ENCODE data around the gene TNRC6B.

DNA sequence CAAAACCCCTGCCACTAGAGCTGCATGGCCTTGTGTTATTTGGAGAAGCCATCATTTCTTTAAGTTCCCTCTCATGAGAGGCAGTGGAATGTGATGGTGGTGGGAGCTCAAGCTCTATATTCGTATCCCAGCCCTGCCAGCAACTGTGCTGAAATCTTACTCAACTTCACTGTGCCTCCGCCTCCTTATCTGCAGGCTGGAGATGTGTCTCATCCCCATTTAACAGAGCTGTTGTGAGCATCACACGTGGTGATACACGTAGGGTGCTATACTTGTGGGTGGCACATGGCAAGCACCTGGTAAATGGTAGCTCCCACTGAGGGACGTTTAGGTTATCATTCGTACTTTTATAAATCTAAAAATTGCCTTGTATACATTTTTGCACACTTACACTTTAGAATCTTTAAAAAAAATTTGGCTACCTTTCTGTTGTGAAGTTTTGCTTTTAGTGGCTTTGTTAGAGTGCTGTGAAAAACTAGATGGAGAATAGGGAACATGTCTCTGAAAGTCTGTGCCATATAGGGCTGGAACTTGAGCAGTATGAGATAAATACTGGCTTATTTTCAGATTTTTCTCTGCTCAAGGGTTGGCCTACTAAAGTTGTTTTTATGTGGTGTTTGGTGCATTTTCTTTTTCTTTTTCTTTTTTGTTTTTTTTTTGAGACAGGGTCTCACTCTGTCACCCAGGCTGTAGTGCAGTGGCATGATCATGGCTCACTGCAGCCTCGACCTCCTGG, 23.2 kb downstream of the TNRC6B start:
- TF ChIP-seq, protein P1, sequence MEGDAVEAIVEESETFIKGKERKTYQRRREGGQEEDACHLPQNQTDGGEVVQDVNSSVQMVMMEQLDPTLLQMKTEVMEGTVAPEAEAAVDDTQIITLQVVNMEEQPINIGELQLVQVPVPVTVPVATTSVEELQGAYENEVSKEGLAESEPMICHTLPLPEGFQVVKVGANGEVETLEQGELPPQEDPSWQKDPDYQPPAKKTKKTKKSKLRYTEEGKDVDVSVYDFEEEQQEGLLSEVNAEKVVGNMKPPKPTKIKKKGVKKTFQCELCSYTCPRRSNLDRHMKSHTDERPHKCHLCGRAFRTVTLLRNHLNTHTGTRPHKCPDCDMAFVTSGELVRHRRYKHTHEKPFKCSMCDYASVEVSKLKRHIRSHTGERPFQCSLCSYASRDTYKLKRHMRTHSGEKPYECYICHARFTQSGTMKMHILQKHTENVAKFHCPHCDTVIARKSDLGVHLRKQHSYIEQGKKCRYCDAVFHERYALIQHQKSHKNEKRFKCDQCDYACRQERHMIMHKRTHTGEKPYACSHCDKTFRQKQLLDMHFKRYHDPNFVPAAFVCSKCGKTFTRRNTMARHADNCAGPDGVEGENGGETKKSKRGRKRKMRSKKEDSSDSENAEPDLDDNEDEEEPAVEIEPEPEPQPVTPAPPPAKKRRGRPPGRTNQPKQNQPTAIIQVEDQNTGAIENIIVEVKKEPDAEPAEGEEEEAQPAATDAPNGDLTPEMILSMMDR (IDR thresholded peaks at IDR 0.05), result no peak
- no peak for TF ChIP-seq EZH2phosphoT487 (IDR thresholded peaks at IDR 0.05)

Data from neural progenitor cell (in vitro differentiated cells).